K562 (cell line): ENCODE data around the gene SGK1. TPM values are rescaled to one million over a fixed set of nuclear protein-coding genes. Genes with fewer than 3 reads are reported as not detected.

ENCODE experiments used
- CC2D1A ChIP-seq: fragments of 450-650 bp; IDR thresholded peaks from 2 replicates; pipeline ENCODE4 v1.6.1; 2017; ENCODE audit warnings: mild to moderate bottlenecking
- DIDO1 ChIP-seq: fragments of 450-650 bp; IDR thresholded peaks from 2 replicates; pipeline ENCODE4 v1.6.1; 2016; ENCODE audit warnings: low read depth, missing biosample characterization, missing genetic modification characterization
- ETV1 ChIP-seq: fragments of 450-650 bp; conservative IDR thresholded peaks from 2 replicates; pipeline ENCODE4 v1.6.1; 2016; ENCODE audit warnings: missing genetic modification characterization, control low read depth, low read depth, missing compliant biosample characterization
- RB1 ChIP-seq: fragments of 450-650 bp; IDR thresholded peaks from 2 replicates; pipeline ENCODE4 v1.6.1; 2017; ENCODE audit warnings: low read depth, mild to moderate bottlenecking
- SMARCA5 ChIP-seq: fragments of 450-650 bp; IDR thresholded peaks from 2 replicates; pipeline ENCODE4 v1.6.1; 2016
- SMC3 ChIP-seq: conservative IDR thresholded peaks from 2 replicates; pipeline ENCODE4 v1.6.1; 2011; ENCODE audit warnings: low read depth, low read length, improper control_type of control experiment; ENCODE audit not compliant: insufficient read depth
- ZBTB7A ChIP-seq: IDR thresholded peaks from 2 replicates; pipeline ENCODE4 v1.6.1; 2011; ENCODE audit warnings: low read depth, mild to moderate bottlenecking, low read length, moderate library complexity, borderline replicate concordance; ENCODE audit not compliant: control insufficient read depth
- ZNF696 ChIP-seq: fragments of 250-450 bp; sonication (Bioruptor Pico); conservative IDR thresholded peaks from 2 replicates; pipeline ENCODE4 v1.4.0; 2020; ENCODE audit warnings: mild to moderate bottlenecking, moderate library complexity
- polyA plus RNA-seq, 8 experiments: library from polyadenylated mRNA; depleted of rRNA in 4 of 8; stranded (reverse) in 5 of 8; unstranded in 3 of 8; fragments of >200 nt; fragmentation: Nextera tagmentation in 2 of 8; fragmentation: Illumina TruSeq in 1 of 8; extraction: Ambion mirVana in 2 of 8; extraction: Trizol in 1 of 8; gene quantifications; 2 replicates each; pipeline versions ENCODE4 v1.2.1 to v1.2.3, GENCODE V29; 2011 to 2014; ENCODE audit warnings: inconsistent platforms in 1 of 8, missing spikeins in 1 of 8
- total RNA-seq, 7 experiments: library from RNA; depleted of rRNA in 6 of 7; stranded (reverse); fragments of >200 nt in 6 of 7; fragmentation: Illumina TruSeq in 2 of 7; extraction: Trizol in 2 of 7; gene quantifications; 2 replicates each; pipeline versions ENCODE4 v1.2.1 to v1.2.3, GENCODE V29; 2011 to 2021; ENCODE audit warnings: low replicate concordance in 1 of 7
- TF ChIP-seq, protein P1 (sequence below): fragments of 250-450 bp; sonication (Bioruptor Pico); IDR thresholded peaks from 2 replicates; pipeline ENCODE4 v1.4.0; 2020; ENCODE audit warnings: borderline replicate concordance
- TF ChIP-seq, protein P2 (sequence below): fragments of 150-350 bp; conservative IDR thresholded peaks from 2 replicates; pipeline ENCODE4 v1.6.1; 2014; ENCODE audit warnings: low read length

The SGK1 gene
- total and polyA plus RNA-seq, 9 of the 15 experiments (the other 6 are each of a cell fraction or from before 2014, with no cell fraction given), result 3.5 to 7.2 (median 3.9) TPM

DNA sequence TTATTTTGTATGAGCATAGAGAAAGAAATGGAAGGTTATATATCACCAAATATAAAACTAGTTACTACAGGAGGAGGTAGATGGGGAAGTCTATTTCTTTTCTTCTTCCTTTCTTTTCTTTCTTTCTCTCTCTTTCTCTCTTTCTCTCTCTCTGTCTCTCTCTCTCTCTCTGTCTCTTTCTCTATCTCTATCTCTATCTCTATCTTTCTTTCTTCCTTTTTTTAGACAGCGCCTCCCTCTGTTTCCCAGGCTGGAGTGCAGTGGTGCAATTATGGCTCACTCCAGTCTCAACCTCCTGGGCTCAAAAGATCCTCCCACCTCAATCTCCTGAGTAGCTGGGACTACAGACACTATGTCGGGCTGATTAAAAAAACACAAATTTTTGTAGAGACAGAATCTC, 10.2 kb upstream of the SGK1 start (continued):
- TF ChIP-seq SMC3 (no peak), ETV1 (no peak), SMARCA5 (peak; percentile 55; the same call in 1 of the 2 replicates), RB1 (no peak), ZNF696 (no peak), DIDO1 (tag) (no peak), ZBTB7A (no peak), CC2D1A (0 out of 2 replicates have a peak, but pooled peaks have one; percentile 22)
- TF ChIP-seq, protein P1, sequence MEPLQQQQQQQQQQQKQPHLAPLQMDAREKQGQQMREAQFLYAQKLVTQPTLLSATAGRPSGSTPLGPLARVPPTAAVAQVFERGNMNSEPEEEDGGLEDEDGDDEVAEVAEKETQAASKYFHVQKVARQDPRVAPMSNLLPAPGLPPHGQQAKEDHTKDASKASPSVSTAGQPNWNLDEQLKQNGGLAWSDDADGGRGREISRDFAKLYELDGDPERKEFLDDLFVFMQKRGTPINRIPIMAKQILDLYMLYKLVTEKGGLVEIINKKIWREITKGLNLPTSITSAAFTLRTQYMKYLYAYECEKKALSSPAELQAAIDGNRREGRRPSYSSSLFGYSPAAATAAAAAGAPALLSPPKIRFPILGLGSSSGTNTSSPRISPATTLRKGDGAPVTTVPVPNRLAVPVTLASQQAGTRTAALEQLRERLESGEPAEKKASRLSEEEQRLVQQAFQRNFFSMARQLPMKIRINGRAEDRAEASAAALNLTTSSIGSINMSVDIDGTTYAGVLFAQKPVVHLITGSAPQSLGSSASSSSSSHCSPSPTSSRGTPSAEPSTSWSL (CRISPR knock-in tag), result no peak
- TF ChIP-seq, protein P2, sequence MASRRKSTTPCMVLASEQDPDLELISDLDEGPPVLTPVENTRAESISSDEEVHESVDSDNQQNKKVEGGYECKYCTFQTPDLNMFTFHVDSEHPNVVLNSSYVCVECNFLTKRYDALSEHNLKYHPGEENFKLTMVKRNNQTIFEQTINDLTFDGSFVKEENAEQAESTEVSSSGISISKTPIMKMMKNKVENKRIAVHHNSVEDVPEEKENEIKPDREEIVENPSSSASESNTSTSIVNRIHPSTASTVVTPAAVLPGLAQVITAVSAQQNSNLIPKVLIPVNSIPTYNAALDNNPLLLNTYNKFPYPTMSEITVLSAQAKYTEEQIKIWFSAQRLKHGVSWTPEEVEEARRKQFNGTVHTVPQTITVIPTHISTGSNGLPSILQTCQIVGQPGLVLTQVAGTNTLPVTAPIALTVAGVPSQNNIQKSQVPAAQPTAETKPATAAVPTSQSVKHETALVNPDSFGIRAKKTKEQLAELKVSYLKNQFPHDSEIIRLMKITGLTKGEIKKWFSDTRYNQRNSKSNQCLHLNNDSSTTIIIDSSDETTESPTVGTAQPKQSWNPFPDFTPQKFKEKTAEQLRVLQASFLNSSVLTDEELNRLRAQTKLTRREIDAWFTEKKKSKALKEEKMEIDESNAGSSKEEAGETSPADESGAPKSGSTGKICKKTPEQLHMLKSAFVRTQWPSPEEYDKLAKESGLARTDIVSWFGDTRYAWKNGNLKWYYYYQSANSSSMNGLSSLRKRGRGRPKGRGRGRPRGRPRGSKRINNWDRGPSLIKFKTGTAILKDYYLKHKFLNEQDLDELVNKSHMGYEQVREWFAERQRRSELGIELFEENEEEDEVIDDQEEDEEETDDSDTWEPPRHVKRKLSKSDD, result no peak
